SK-N-SH (cell line): Measurements from ENCODE around the gene CD69. TPM values are rescaled to one million over a fixed set of nuclear protein-coding genes. Genes with fewer than 3 reads are reported as not detected.

ENCODE experiments used
- CTCF ChIA-PET: fragments of 300-600, 350-600 bp; formaldehyde crosslinking; extraction: SDS; loops from one replicate; lab custom pipeline; 2021; lab: Yijun Ruan, JAX
- POLR2A ChIA-PET: fragments of 350-600 bp; sonication (Branson Sonifier 250); formaldehyde crosslinking; extraction: SDS; loops from one replicate; lab custom pipeline; 2020; ENCODE audit warnings: antibody characterized with exemption, inconsistent platforms; lab: Yijun Ruan, JAX
- DNase-seq: peaks from one replicate; pipeline ENCODE4 v3.0.0; 2012
- H2AFZ ChIP-seq: fragments of 200-600 bp; sonication (generic); 2 replicates; pipeline ENCODE4 v1.8.1; 2016; ENCODE audit warnings: antibody characterized with exemption, mild to moderate bottlenecking, low read depth
- H3F3A ChIP-seq: fragments of 200-600 bp; sonication (generic); replicated peaks from 2 replicates; pipeline ENCODE3; 2016; ENCODE audit warnings: antibody characterized with exemption, mild to moderate bottlenecking; ENCODE audit not compliant: insufficient read depth
- H3K27ac ChIP-seq, 2 experiments: fragments of 200-500 bp in 1 of 2; fragments of 200-600 bp in 1 of 2; sonication (Bioruptor generic) in 1 of 2; sonication (generic), shearing (Covaris generic) in 1 of 2; 2 replicates each; pipeline versions ENCODE4 v1.5.1 to v1.6.1; 2014 to 2016; ENCODE audit warnings: low read depth in 2 of 2, inconsistent platforms in 1 of 2, low read length in 1 of 2, mild to moderate bottlenecking in 1 of 2, mixed read lengths in 1 of 2
- H3K27me3 ChIP-seq: fragments of 200-600 bp; sonication (generic), shearing (Covaris generic); 2 replicates; pipeline ENCODE4 v1.6.1; 2016; ENCODE audit warnings: mixed run types; ENCODE audit not compliant: insufficient read depth
- H3K36me3 ChIP-seq, 2 experiments: fragments of 200-500 bp in 1 of 2; fragments of 200-600 bp in 1 of 2; sonication (Bioruptor generic) in 1 of 2; sonication (generic) in 1 of 2; replicated peaks in 1 of 2; 2 replicates each; pipeline versions ENCODE3 to v1.5.1; 2014 to 2016; ENCODE audit warnings: low read length in 1 of 2, mild to moderate bottlenecking in 1 of 2; ENCODE audit not compliant: insufficient read depth in 2 of 2, control insufficient read depth in 1 of 2
- H3K4me1 ChIP-seq, 2 experiments: fragments of 200-500 bp in 1 of 2; fragments of 200-600 bp in 1 of 2; sonication (Bioruptor generic) in 1 of 2; sonication (generic), shearing (Covaris generic) in 1 of 2; 2 replicates each; pipeline versions ENCODE4 v1.5.1 to v1.6.1; 2014 to 2016; ENCODE audit warnings: low read depth in 1 of 2, low read length in 1 of 2, mixed run types in 1 of 2; ENCODE audit not compliant: insufficient read depth in 2 of 2, control insufficient read depth in 1 of 2
- H3K4me2 ChIP-seq: fragments of 200-600 bp; sonication (generic), shearing (Covaris generic); 2 replicates; pipeline ENCODE4 v1.6.1; 2017; ENCODE audit warnings: mixed run types
- H3K4me3 ChIP-seq, 2 experiments: fragments of 200-500 bp in 1 of 2; fragments of 200-600 bp in 1 of 2; sonication (Bioruptor generic) in 1 of 2; sonication (generic), shearing (Covaris generic) in 1 of 2; 2 replicates each; pipeline versions ENCODE4 v1.5.1 to v1.8.1; 2014 to 2016; ENCODE audit warnings: low read depth in 2 of 2, inconsistent platforms in 1 of 2, low read length in 1 of 2, mild to moderate bottlenecking in 1 of 2, mixed read lengths in 1 of 2, moderate library complexity in 1 of 2
- H3K79me2 ChIP-seq: fragments of 200-600 bp; sonication (generic); 2 replicates; pipeline ENCODE4 v1.8.1; 2017; ENCODE audit warnings: mild to moderate bottlenecking; ENCODE audit not compliant: insufficient read depth
- H3K9ac ChIP-seq: fragments of 200-600 bp; sonication (generic); 2 replicates; pipeline ENCODE4 v1.6.1; 2017; ENCODE audit warnings: mixed run types
- H3K9me2 ChIP-seq: fragments of 200-600 bp; sonication (generic); 2 replicates; pipeline ENCODE4 v1.6.1; 2017; ENCODE audit warnings: mixed run types
- H3K9me3 ChIP-seq: fragments of 200-600 bp; sonication (generic); 2 replicates; pipeline ENCODE4 v1.6.1; 2017; ENCODE audit warnings: mixed run types, mild to moderate bottlenecking, moderate library complexity
- H4K20me1 ChIP-seq: fragments of 200-600 bp; sonication (generic); 2 replicates; pipeline ENCODE4 v1.6.1; 2017; ENCODE audit warnings: mild to moderate bottlenecking, mixed run types; ENCODE audit not compliant: insufficient read depth
- CHD2 ChIP-seq: fragments of 150-350 bp; IDR thresholded peaks from 2 replicates; pipeline ENCODE4 v1.6.1; 2018; ENCODE audit warnings: low read length; ENCODE audit not compliant: partially characterized antibody
- CTCF ChIP-seq: fragments of 200-600 bp; sonication (generic); IDR thresholded peaks from 2 replicates; pipeline ENCODE4 v1.6.1; 2017; ENCODE audit warnings: antibody characterized with exemption, mild to moderate bottlenecking, moderate library complexity
- EP300 ChIP-seq, 2 experiments: IDR thresholded peaks; 2 replicates each; pipeline versions ENCODE4 v1.4.0 to v1.6.1; 2012; ENCODE audit warnings: borderline replicate concordance in 1 of 2, low read depth in 1 of 2, low read length in 1 of 2
- EZH2phosphoT487 ChIP-seq: fragments of 200-600 bp; sonication (generic); IDR thresholded peaks from 2 replicates; pipeline ENCODE4 v1.6.1; 2017; ENCODE audit warnings: low read depth, mixed run types, mild to moderate bottlenecking, antibody characterized with exemption, moderate library complexity, borderline replicate concordance
- IRF3 ChIP-seq: fragments of 150-350 bp; IDR thresholded peaks from 2 replicates; pipeline ENCODE4 v1.6.1; 2016; ENCODE audit warnings: mild to moderate bottlenecking, low read depth, low read length
- MEF2A ChIP-seq: IDR thresholded peaks from 2 replicates; pipeline ENCODE4 v1.4.0; 2012; ENCODE audit warnings: low read depth, borderline replicate concordance
- PBX3 ChIP-seq: IDR thresholded peaks from 2 replicates; pipeline ENCODE4; 2012
- REST ChIP-seq: IDR thresholded peaks from 2 replicates; pipeline ENCODE4 v1.6.1; 2012; ENCODE audit warnings: mild to moderate bottlenecking, low read depth, low read length, moderate library complexity
- TAF1 ChIP-seq: IDR thresholded peaks from 2 replicates; pipeline ENCODE4 v1.6.1; 2012; ENCODE audit warnings: low read depth, mild to moderate bottlenecking, low read length, moderate library complexity, borderline replicate concordance
- TEAD4 ChIP-seq: IDR thresholded peaks from 2 replicates; pipeline ENCODE4 v1.4.0; 2012; ENCODE audit warnings: mild to moderate bottlenecking, borderline replicate concordance; ENCODE audit not compliant: insufficient read depth
- USF1 ChIP-seq: IDR thresholded peaks from 2 replicates; pipeline ENCODE4 v1.4.0; 2012; ENCODE audit warnings: low read depth, borderline replicate concordance
- USF2 ChIP-seq: fragments of 150-350 bp; IDR thresholded peaks from 2 replicates; pipeline ENCODE4 v1.6.1; 2017; ENCODE audit warnings: antibody characterized with exemption, low read length, low read depth, borderline replicate concordance
- YY1 ChIP-seq: IDR thresholded peaks from 2 replicates; pipeline ENCODE4 v1.4.0; 2012; ENCODE audit warnings: low read depth, mild to moderate bottlenecking
- ZBTB33 ChIP-seq: IDR thresholded peaks from 2 replicates; pipeline ENCODE4 v1.4.0; 2012; ENCODE audit warnings: low read depth, borderline replicate concordance
- WGBS: methylation state at CpG from one replicate; pipeline ENCODE4 v1.1.6; 2017; ENCODE audit warnings: low lambda C conversion rate; 5-methylcytosine and 5-hydroxymethylcytosine counted together
- polyA plus RNA-seq, 3 experiments: library from polyadenylated mRNA; depleted of rRNA; stranded (reverse); fragments of >200 nt; gene quantifications; 2 replicates each; pipeline ENCODE4 v1.2.3, GENCODE V29; 2012

Gene CD69
- polyA plus RNA-seq, 1 of the 3 experiments (the other 2 are of a cell fraction), result not detected

- Histone ChIP-seq H3K9me3 (no peaks in the 10 kb centered on the region), H4K20me1 (no peaks in the 10 kb centered on the region), H3K27me3 (peaks cover 9% of the 10 kb centered on the region; the same call in 1 of the 2 replicates), H3K9me2 (no peaks in the 10 kb centered on the region), H2AFZ (no peak overlapping the region), H3K4me3 (no peak overlapping the region), H3K79me2 (no peaks in the 10 kb centered on the region), H3K4me1 (no peaks in the 10 kb centered on the region), H3K27ac (no peak overlapping the region), H3K36me3 (no peaks in the 10 kb centered on the region), H3K9ac (no peak overlapping the region), H3F3A (no peaks in the 10 kb centered on the region), H3K4me2 (no peak overlapping the region)
- POLR2A ChIA-PET, result no interaction called here
- CTCF ChIA-PET, result interaction anchor here (0.5 to 5.7 kb wide), 2 partner anchors 13 to 1405 kb away, joined by 4 to 51 read pairs; no protein-coding TSS in a partner anchor
- TF ChIP-seq REST, result no peak
- no peak for TF ChIP-seq ZBTB33
- no peak for TF ChIP-seq USF2
- no peak for TF ChIP-seq USF1
- no peak for TF ChIP-seq EP300 (IDR thresholded peaks at IDR 0.05; ENCODE audit: borderline replicate concordance in 1 of 2, low read depth in 1 of 2, low read length in 1 of 2)
- TF ChIP-seq MEF2A, result no peak
- no peak for TF ChIP-seq TEAD4
- TF ChIP-seq PBX3, result no peak
- TF ChIP-seq CTCF, result no peak
- no peak for TF ChIP-seq CHD2
- TF ChIP-seq TAF1, result no peak
- no peak for TF ChIP-seq EZH2phosphoT487
- no peak for TF ChIP-seq IRF3
- no peak for TF ChIP-seq YY1
- DNase-seq, result no peak
- 21% methylated on average over 5 of the region's 5 CpGs for WGBS
These were observed 1.7 kb upstream of the CD69 start for GRCh38 chr12:9762369-9762768.
